GM18499 (cell line): ENCODE results near the gene DHCR24.

Source experiments
- ATAC-seq: cut with Tn5 transposase; IDR thresholded peaks from one replicate; pipeline ENCODE4 v1.9.1; 2021; ENCODE audit warnings: moderate number of reproducible peaks; ENCODE audit not compliant: insufficient read depth, unreplicated experiment

Gene DHCR24

GRCh38 chr1:54825696-54826095 is 61.3 kb downstream of the DHCR24 start:
- ATAC-seq, result no peak

DNA sequence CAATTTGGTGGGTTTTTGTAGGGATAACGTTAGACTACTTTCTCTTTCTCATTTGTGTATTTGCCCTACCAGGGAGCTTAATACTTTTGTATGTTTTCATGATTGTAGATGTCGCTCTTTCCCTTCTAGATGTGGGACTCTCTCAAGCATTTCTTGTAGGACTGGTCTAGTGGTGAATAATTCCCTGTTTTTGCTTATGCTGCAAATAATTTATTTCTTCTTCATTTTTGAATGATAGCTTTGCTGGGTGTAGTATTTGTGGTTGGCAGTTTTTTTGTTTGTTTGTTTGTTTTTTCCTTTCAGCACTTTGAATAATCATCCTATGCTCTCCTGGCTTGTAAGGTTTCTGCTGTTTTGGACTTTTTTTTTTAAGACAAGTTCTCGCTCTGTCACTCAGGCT is 63.3 kb downstream of the DHCR24 start:
- ATAC-seq, result no peak

DNA sequence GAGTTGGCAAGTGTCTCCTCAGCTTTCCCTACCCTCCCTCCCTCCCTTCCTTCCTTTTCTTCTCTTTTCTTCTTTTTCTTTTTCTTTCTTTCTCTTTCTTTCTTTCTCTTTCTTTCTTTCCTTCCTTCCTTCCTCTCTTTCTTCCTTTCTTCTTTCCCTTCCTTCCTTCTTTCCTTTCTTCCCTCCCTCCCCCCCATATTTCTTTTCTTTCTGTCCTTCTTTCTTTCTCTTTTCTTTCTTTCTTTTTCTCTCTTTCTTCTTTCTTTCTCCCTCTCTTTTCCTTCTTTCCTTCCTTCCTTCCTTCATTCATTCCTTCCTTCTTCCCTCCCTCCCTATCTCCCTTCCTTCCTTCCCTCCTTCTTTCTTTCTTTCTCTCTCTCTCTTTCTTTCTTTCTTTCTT is 67.3 kb downstream of the DHCR24 start:
- ATAC-seq, result no peak

GRCh38 chr1:54819195-54819536 is 67.8 kb downstream of the DHCR24 start:
- ATAC-seq, result no peak

DNA sequence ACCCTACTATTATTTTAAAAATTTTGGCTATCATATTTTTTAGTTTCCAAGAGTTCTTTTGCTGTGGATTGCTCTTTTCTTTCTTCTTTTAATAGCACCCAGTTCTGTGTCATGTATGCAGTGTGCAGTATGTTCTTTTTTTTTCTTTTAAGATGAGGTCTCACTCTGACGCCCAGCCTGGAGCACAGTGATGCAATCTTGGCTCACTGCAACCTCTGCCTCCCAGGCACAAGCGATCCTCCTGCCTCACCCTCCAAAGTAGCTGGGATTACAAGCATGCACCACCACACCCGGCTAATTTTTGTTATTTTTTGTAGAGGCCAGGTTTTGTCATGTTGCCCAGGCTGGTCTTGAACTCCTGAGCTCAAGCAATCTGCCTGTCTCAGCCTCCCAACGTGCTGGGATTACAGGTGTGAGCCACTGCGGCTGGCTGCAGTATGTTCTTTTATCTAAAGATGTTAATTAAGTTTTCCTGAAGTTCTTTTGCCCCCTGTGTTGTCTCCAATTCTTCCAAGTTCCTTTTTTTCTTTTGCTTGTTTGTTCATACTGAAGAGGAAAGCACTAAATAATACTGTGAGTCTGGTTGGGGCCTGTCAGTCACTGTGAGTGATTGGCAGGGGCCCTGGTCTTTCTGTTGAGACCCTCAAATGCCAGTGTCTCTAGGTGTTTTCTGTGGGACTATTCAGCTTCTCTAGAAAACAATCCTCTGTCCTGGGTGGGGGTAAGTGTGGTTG is 68.4 kb downstream of the DHCR24 start:
- ATAC-seq, result no peak

DNA sequence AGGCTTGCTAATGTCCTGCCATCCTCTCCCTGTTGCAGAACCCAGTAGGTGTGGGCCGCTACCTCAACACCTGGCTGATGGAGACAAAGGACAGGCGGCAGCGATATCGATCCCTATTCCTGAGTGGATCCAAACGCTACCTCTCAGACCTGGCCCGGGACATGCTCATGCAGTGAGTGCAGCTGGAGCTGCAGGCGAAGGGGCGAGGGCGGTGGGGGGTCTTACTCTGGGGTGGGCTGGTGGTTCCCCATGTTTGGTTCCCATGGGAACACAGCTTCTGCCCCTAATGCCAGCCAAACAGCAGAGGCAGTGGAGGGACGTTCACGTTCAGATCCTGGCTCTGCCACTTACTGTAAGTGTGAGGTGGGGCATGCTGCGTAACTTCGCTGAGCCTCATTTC is 70.0 kb downstream of the DHCR24 start:
- no peak for ATAC-seq

DNA sequence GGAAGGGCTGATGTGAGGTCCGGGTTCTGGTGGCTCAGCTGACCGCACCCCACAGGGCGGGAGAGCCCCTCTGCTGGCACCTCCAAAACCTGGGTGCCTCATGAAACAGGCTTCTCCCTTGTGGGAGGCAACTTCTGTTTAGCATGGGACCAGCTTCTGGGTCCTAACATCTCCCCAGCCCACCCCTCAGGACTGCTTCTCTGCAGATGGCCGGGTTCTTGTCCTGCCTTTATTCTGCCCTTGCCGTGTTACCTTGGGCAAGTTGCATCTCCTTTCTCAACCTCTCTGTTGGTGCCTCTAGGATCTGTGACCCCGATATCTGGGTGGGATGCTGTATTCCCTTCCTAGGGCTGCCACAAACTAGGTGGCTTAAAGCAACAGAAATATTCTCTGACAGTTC is 70.9 kb downstream of the DHCR24 start:
- no peak for ATAC-seq

DNA sequence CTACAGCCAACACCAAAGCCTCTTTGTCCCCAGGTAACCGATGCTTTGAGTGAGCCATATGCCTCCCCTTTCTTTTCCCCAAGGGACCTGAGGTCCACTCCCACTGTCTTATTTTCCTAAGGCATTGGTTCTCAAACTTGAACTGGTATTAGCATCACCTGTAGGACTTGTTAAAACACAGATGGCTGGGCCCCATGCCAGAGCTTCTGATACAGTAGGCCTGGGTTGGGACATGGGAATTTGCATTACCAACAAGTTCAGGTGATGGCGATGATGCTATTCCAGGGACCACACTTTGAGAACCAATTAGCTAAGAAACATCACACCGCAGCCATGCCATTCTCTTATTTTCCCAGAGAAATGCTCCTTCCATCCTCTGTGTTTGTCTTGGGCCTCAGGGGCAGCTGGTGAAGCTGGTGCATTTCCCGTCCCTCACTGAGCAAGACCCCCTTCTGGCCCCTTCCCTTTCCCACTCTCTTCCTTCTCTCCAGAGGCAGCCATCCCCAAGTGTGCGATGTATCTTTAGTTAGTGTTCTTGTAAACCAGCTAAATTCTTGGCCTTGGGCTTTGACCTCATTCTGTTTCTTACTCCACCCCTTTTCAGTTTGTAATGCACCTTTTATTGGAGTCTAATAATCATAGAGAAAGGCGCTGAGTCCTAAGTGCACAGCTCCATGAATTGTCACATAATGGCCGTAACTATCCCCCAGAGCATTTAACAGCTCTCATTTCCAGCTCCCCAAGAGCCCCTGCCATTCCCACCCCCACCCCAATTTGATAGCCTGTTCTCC is 71.7 kb downstream of the DHCR24 start:
- ATAC-seq, result no peak

DNA sequence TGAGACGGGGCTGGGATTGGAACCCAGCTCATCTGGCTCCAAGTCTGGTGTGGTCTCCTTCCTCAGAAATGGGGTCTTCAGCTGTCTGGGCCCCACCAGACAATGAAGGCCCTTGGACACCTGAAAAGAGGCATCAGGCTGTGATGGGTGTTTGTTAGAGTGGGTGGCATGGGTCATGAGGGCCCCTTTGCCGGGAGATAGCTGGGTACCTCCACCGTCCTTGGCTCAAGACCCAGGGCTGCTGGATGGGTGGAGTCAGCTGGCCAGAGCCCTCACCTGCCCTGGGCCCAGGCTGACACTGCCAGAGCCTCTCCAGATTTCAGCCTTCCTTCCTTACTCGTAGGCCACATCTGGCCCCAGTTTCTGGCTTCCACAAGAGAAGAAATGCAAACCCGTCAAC is 72.4 kb downstream of the DHCR24 start:
- ATAC-seq, result no peak

- ATAC-seq, result no peak
Observed at GRCh38 chr1:54814126-54814498, 72.9 kb downstream of the DHCR24 start.

GRCh38 chr1:54813485-54814125 is 73.4 kb downstream of the DHCR24 start:
- ATAC-seq, result no peak

DNA sequence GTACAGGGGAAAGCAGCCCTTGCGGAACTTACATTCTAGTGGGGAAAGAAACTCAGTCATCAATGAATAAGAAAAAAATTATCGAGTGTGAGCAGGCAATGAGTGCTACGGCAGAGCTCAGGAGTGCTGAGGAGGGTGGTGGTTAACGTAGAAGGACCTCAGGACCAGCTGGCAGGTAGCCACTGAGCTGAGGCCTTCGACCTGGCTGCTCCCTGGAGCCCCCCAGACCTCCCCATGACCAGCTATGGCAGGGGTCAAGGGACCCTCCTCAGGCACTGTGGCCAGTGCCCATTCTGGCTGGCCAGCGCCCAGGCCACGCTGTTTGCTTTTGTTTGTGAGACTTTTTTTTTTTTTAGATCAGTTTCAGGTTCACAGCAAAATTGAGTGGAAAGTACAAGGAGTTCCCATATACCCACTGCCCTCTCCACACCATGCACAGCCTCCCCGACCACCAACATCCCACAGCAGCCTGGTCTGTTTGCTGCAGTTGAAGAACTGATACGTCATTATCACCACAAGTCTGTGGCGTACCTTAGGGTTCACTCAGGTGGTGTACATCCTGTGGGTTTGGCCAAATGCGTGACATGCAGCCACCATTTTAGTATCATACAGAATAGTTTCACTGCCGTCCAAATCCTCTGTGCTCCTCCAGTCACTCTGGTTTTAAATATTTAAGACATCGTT is 74.1 kb downstream of the DHCR24 start:
- ATAC-seq, result no peak

DNA sequence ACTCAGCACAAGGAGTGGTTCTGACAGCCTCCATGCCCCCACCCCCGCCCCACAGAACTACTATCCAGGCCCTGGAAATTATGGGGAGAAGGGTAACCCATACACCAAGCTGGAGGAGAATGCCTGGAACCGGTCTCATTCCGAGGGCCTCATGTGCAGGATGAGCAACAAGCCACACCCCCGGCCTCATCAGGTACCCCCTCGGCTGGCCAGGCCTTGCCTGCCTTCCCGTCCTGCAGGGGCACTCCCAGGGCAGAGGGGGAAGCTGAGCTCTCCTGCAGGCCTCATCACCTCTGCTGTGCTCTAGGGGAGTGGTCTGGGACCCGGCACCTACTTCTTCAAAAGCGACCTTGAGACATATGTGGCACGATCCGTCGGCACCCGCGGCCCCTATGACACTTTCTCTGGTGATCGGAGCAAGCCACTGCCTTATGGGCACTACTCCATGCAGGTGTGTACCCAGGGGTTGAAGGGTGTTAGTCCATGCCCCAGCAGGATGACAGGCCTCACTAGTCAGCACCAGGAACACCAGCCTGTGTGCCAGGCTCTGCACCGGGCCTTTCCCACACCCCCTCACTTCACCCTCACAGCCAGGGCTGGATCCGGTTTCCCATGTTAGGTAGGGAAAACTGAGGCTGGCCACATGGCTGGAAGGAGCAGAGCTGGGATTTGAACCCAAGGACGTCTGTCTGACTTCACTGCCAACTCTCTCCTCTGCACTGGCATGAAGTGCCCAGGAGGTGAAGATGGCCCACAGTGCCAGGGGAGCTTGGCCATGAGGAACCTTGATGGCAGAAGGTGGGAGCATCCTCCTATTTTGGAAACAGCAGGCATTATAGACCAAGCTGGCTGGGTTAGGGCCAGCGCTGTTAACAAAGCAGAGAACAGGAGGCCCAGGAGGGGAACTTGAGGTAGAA is 75.0 kb downstream of the DHCR24 start:
- ATAC-seq, result no peak

DNA sequence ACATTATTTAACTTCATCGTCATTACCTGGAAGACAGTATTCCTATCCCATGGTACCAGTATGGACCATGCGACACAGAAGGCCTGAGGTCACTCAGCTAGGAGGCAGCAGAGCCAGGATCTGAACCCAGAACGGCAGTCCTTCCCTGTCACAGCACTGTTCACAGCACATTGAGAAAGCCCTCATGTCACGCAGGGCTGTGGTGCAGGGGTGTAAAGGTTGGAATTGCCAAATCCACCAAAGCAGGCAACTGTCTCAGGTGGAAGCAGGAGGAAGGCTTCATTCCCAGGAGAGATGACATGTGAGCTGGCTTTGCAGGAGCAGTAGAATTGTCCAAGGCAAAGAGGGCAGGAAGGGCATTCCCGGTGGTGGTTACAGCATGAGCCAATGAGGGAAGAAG is 75.9 kb downstream of the DHCR24 start:
- ATAC-seq, result no peak

DNA sequence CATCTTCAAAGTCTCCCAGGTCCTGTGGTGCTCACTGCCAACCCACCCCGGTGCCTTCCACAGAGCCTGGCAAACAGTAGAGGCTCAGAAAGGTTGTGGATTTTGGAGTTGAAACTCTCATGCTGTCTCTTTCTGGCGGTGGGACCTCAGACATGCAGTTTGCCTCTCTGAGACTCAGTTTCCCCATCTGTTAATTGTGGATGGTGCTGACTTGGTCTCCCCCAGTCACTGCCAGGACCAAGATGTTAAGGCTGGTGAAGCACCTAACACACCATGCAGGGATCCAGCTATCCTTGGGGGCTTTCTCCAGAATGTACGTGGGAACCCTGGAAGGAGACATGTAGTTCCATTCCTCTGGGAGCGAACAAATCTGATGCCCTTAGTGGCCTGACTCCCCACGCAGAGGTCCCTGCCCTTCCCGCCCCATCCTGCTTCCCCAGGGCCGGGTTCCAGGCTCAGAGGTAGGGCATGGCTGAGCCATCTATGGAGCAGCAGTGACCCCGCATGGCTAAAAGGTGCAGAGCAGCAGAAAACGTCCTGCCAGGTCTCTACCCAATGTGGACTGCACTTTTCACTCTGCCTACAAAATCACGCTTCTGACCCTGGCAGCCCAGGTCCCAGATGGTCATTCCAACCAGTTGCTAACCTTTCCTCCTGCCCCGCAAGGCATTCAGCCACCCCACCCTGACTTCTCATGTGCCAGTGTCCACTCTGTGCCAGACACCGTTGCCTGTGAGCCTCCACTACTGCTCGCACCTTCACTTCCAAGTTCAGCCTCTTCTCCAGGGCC is 76.6 kb downstream of the DHCR24 start:
- ATAC-seq, result no peak

GRCh38 chr1:54809496-54810074 is 77.4 kb downstream of the DHCR24 start:
- no peak for ATAC-seq

GRCh38 chr1:54808443-54809207 is 78.4 kb downstream of the DHCR24 start:
- no peak for ATAC-seq

GRCh38 chr1:54807756-54808155 is 79.2 kb downstream of the DHCR24 start:
- ATAC-seq, result no peak
